Stimulated activated CD8-positive, alpha-beta memory T cell treated with anti-CD3 and anti-CD28 coated beads, Interleukin-15, amount 100 ng/mL, for 1 hour (primary cell): ENCODE data around the gene ARID5A.

Experiments
- DNase-seq: peaks from one replicate; pipeline ENCODE4 v3.0.0-alpha.2; 2020; ENCODE audit warnings: low read depth

Gene ARID5A

GRCh38 chr2:96527286-96528005, 9.1 kb upstream of the ARID5A start:
- no peak for DNase-seq

- DNase-seq: no peak
These were observed 8.4 kb upstream of the ARID5A start for GRCh38 chr2:96528006-96528699.

DNA sequence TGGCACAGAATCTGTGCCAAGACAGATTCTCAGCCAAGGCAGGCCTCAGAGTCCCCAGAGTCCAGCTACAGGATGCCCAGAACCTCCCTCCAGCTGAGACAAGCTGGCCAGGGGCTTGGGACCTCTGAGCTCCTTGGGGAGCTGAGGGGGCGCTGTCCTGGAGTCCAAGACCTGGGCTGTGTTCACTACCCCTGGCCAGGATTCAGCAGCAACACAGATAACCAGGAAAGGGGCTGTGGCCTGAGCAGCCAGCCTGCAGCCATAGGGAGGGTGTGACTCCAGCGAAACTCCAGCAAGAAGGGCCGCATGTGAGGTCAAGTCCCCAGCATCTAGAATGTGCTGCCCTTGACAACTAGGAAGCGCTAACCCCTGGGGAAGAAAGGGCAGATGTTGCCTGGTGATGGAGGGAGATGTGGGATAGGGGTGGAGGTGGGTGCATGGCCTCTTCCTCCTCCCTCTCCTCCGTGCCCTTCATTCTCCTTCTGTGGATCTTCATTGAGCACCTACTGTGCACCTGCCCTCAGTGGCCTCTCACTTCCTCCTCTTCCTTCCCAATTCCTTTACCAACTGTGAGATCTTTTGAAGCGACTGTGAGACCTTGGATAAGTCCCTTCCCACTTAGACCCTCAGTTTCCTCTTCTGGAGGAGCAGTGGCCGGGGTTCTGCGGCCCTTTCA, 7.7 kb upstream of the ARID5A start:
- DNase-seq: no peak

GRCh38 chr2:96529376-96530143, 7.0 kb upstream of the ARID5A start:
- DNase-seq: no peak

GRCh38 chr2:96530144-96530430, 6.5 kb upstream of the ARID5A start:
- no peak for DNase-seq

- no peak for DNase-seq
These were observed 5.8 kb upstream of the ARID5A start for GRCh38 chr2:96530474-96531357.

DNA sequence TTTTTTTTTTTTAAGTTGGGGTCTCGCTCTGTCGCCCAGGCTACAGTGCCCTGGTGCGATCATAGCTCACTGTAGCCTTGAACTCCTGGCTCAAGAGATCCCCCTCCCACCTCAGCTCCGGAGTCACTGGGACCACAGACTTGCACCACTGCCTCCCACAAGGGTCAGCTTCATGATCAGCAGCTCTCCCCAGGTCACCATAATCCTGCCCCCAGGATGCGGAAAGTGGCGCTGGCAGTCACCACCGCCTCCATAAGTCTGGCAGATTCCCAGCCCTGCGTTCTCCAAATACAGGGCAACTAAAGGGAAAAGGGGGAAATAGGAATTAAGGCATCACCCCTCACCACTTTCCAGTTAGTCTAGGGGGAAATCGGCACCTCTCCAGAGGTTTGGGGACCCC, 5.2 kb upstream of the ARID5A start:
- DNase-seq: no peak

GRCh38 chr2:96531872-96532505, 4.6 kb upstream of the ARID5A start:
- peak; percentile 79 for DNase-seq

GRCh38 chr2:96532641-96533291, 3.8 kb upstream of the ARID5A start:
- DNase-seq: no peak

DNA sequence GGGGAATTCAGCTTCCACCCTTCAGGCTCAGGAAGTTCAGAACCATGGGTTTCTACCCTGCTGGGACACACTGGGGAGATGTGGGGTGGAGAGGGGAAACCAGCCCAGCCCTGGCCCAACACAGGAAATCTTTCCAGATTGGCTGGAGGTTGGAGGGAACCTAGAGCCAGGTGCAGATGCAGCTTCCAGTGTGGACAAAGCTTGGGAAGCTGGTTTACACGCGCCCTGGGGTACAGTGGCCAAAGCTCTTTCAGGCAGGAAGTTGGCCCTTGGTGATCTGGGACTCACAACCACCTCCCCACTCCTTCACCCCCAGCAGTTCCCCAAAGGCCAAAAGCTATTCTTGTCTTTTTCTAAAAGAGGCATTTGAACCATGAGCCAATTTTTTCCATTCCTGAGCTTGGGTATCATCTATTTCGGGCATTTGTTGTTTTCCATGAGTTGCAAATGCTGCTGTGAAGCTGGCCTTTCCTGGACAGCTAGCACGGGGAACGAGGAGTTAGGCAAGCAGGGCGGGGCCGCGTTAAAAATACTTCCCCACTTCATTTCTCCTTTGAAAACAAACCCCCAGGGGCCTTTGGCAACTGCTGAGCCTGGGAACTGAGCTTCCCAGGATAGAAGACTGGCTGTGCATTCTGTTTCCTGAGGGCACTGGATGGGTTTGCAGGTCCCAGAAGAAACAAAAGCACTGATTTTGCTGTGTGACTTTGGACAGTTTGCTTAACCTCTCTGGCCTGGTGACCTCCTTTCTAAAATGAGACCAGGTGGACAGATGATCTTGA, 3.1 kb upstream of the ARID5A start:
- no peak for DNase-seq

GRCh38 chr2:96534141-96534540, 2.4 kb upstream of the ARID5A start:
- no peak for DNase-seq

DNA sequence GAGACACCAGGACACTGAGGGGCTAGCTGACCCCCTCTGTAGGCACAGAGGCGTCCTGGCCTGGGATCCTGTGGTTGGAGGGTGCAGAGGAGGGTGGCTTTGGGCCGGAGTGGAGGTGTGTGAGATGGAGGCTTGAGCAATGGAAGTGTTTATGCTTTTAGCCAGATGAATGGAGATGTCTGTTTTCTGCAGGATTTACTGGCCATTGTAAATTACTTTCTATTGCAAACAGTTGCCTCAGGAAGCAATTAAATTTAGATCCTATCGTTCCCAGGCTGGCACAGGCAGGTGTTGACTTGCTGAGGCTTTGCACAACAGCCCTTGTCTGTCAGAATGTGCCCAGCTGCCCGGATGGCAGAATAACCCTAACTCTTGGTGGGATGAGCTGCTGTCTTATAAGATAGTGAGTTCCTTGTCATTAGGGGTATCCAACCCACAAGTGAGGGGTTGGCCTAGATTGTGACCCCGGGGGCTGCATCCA, 1.8 kb upstream of the ARID5A start:
- no peak for DNase-seq

- no peak for DNase-seq
These were observed 1.2 kb upstream of the ARID5A start for GRCh38 chr2:96535331-96535730.

DNA sequence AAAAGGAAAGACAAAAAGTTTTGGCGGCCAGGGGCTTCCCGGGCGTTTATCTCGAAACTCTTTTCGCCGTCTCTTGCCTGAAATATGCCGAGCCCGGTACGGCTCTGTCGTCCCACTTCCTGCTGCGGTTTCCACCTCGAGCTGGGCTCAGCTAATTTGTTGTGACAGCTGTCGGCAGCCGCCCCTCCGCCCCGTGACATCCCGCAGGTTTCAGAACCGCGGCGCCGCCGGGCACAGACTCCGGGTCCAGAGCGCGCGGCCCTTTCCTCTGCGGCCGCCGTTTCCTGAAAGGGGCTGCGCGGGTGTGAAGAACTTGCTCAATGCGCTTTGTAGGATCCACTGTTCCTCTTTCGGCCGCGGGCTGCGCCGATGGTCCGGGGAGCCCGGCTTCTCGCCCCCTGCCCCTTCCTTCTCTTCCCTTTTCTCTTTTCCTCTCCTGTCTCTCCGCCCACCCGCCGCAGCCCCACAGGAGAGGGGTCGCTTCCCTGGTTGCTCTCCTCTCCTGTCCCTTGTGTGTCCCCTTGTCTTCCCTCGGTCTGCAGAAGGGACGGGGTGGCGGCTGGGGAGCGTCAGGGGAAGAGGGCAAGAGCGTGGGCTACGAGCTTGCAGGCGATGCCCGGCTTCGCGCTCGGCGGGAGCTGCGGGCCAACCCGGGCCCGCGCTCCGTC, 648 bp downstream of the ARID5A start:
- DNase-seq: peak; percentile 73

DNA sequence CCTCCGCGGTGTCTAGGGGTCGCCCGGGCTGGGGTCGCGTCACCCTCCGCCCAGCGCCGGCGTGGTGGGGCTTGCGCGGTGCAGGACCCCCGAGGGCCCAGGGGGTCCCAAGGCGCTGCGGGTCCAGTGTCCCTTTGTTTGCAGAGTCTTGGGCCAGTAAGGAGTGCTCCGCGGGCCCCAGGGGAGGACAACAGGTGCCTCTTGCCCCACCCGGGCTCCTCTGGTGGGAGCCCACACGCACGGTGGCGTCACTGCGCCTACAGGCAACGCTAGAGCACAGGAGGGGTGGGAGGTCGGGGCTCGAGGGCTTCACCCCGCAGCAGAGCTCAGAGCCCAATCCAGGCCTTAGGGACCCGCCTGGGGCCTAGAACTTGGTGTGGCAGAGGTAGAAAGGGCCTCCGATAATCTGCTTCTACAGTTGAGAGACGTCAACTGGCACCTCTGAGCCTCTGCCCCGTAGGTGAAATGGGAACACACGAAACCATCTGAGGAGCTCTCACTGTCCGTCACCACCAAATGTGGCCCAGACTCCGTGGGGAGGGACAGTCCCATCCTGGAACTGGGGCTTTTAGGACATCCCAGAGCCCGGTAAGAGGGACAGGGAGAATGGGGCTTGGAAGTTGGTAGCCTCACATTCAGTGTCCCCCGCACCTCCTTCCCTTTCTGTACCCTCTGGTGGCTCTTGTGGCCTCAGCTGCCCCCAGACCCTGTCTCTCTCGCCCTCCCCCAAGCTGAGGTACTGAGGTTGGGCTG, 1.4 kb downstream of the ARID5A start:
- DNase-seq: no peak

DNA sequence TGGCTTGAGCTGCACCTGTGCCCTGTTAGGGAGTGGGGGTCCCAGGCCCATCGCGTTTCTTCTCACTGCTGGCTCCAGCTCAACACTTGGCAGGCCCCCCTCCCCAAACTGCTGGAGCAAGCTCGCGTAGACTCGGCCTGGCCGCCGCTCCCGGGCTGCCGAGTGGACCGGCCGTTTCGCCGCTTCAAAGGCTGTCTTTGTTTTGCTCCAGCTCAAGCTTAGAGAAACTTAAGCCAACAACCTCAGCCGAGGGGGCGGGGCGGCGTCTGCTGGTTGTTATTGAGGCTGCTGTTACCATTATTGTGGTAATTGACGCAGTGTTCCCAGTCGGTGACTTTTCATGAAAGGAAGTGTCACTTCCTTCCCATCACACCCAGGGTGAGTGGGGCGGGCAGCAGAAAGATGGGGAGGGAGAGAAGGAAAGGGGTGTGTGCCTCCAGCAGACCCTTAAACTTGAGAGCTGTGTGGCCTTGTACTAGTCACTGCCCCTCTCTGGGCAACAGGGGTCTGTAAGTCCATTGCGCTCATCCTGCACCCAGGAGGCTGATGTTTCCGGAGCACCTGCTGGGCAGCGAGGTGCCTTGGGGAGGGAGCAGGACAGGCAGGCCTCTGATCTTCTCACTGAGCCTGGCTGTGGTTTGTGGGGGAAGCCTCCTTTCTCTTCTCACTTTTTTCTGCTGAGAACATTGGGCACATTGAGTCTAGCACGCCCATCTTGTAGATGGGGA, 2.1 kb downstream of the ARID5A start:
- DNase-seq: peak; percentile 85

- no peak for DNase-seq
These were observed 2.8 kb downstream of the ARID5A start for GRCh38 chr2:96539215-96539920.
